ENCODE measurements around the gene SLC25A12. TPM values are rescaled to one million over a fixed set of nuclear protein-coding genes. Genes with fewer than 3 reads are reported as not detected.

The SLC25A12 gene
- total and polyA plus RNA-seq, 2 donors (not counting 3 experiments of a cell fraction or from before 2014, with no cell fraction given) = 13.6 to 17.1 TPM

- no peaks in the 10 kb centered on the region for H3K4me1 ChIP-seq (ENCODE audit: control insufficient read depth, extremely low read depth, insufficient read depth, low read length)
- no peak for FAIRE-seq
- H3K27ac ChIP-seq (ENCODE audit: insufficient read depth, low read depth, low read length) = no peak overlapping the region
- H3K9me3 ChIP-seq (replicated peaks; ENCODE audit: control insufficient read depth, insufficient read depth, low read length) = no peaks in the 10 kb centered on the region
- no peaks in the 10 kb centered on the region for H3K9me1 ChIP-seq (replicated peaks; ENCODE audit: control insufficient read depth, extremely low read depth, insufficient read depth, low read length)
- TF ChIP-seq JUN (IDR thresholded peaks at IDR 0.05; ENCODE audit: borderline replicate concordance, insufficient read depth, insufficient read length, low read depth) = no peak
- TF ChIP-seq CTCF (IDR thresholded peaks at IDR 0.05; ENCODE audit: extremely low read depth in 1 of 2, insufficient read depth in 1 of 2, low read depth in 1 of 2, low read length in 2 of 2) = no peak
- TF ChIP-seq FOS (IDR thresholded peaks at IDR 0.05; ENCODE audit: borderline replicate concordance, insufficient read depth, low read length) = no peak
- TF ChIP-seq POLR2A (IDR thresholded peaks at IDR 0.05; ENCODE audit: low read depth, low read length) = no peak
- TF ChIP-seq MYC (IDR thresholded peaks at IDR 0.05; ENCODE audit: low read depth, low read length) = no peak
- no peak for TF ChIP-seq MAX (IDR thresholded peaks at IDR 0.05; ENCODE audit: insufficient read depth, insufficient read length)
- no peak for TF ChIP-seq GATA2 (IDR thresholded peaks at IDR 0.05; ENCODE audit: insufficient read depth, insufficient read length, low read depth, low read length)
- no peak overlapping the region for H3K9ac ChIP-seq (replicated peaks; ENCODE audit: extremely low read depth, insufficient read depth, low read length)
- ChIA-PET POLR2A (no interaction called here), CTCF (no interaction called here)
- H3K4me3 ChIP-seq (replicated peaks in 1 of 3; ENCODE audit: insufficient read depth in 1 of 3, low read depth in 1 of 3, low read length in 3 of 3) = no peak overlapping the region
- dilution Hi-C loops (cut with MboI; ENCODE audit: extremely low pct_ligation_motif_present, low sequenced_read_pairs) (no loop called here), intact Hi-C loops (cut with micrococcal nuclease) (no loop called here)
- H3K27me3 ChIP-seq (ENCODE audit: control insufficient read depth in 2 of 2, insufficient read depth in 2 of 2, low read length in 2 of 2) = no peaks in the 10 kb centered on the region
- no peaks in the 10 kb centered on the region for H4K20me1 ChIP-seq (replicated peaks; ENCODE audit: control insufficient read depth, extremely low read depth, insufficient read depth, low read length)
- no peak overlapping the region for H2AFZ ChIP-seq (ENCODE audit: low read depth, low read length)
- DNase-seq (ENCODE audit: low read depth, low spot score) = no peak
- H3K79me2 ChIP-seq (ENCODE audit: control insufficient read depth, insufficient read depth, low read length) = no peaks in the 10 kb centered on the region
- BruUV-seq (replicated peaks) = no TSS peak
- no peak overlapping the region for H3K4me2 ChIP-seq (ENCODE audit: insufficient read depth, low read length)
- H3K36me3 ChIP-seq (ENCODE audit: control insufficient read depth in 2 of 2, extremely low read depth in 1 of 2, insufficient read depth in 2 of 2, low read length in 2 of 2) = no peaks in the 10 kb centered on the region
These were observed 46.4 kb downstream of the SLC25A12 start for GRCh38 chr2:171847627-171848026.
